BJ (cell line): ENCODE data around the gene MOGAT1. TPM values are rescaled to one million over a fixed set of nuclear protein-coding genes. Genes with fewer than 3 reads are reported as not detected.

Source experiments
- CTCF ChIA-PET: fragments of 350-600 bp; formaldehyde crosslinking; extraction: SDS; loops from one replicate; lab custom pipeline; 2021; ENCODE audit warnings: antibody characterized with exemption, inconsistent platforms; lab: Yijun Ruan, JAX
- POLR2A ChIA-PET: fragments of 300-600 bp; sonication (Branson Sonifier 250); formaldehyde crosslinking; extraction: SDS; loops from one replicate; lab custom pipeline; 2021; ENCODE audit warnings: antibody characterized with exemption; lab: Charles Lee
- DNase-seq: peaks from one replicate; pipeline ENCODE4 v3.0.0-alpha.2; 2011; ENCODE audit warnings: low read depth
- H3K27me3 ChIP-seq: 2 replicates; pipeline ENCODE4 v1.6.0; 2011; ENCODE audit warnings: low read length; ENCODE audit not compliant: control insufficient read depth, insufficient read depth
- H3K36me3 ChIP-seq: 2 replicates; pipeline ENCODE4 v1.5.1; 2011; ENCODE audit warnings: low read length; ENCODE audit not compliant: control insufficient read depth, insufficient read depth
- H3K4me3 ChIP-seq: 2 replicates; pipeline ENCODE4 v1.5.1; 2011; ENCODE audit warnings: low read depth, mild to moderate bottlenecking, control low read depth, low read length
- CTCF ChIP-seq: IDR thresholded peaks from 2 replicates; pipeline ENCODE4 v1.5.1; 2011; ENCODE audit warnings: low read depth, mild to moderate bottlenecking, control low read depth, inconsistent platforms, low read length, moderate library complexity; ENCODE audit not compliant: insufficient read depth
- polyA plus RNA-seq: library from polyadenylated mRNA; depleted of rRNA; stranded (reverse); fragments of >200 nt; gene quantifications from 2 replicates; pipeline ENCODE4 v1.2.3, GENCODE V29; 2011; rRNA removed

Gene MOGAT1
- polyA plus RNA-seq, 1 experiment: not detected

GRCh38 chr2:222756362-222756831 is 84.9 kb downstream of the MOGAT1 start:
- no peak overlapping the region for H3K4me3 ChIP-seq
- H3K27me3 ChIP-seq: no peaks in the 10 kb centered on the region
- no peak for DNase-seq
- ChIA-PET POLR2A (no interaction called here), CTCF (interaction anchor here (0.9 to 1.5 kb wide), 3 partner anchors 9 to 49 kb away, joined by 3 read pairs; no protein-coding TSS in a partner anchor)
- TF ChIP-seq CTCF: no peak
- no peaks in the 10 kb centered on the region for H3K36me3 ChIP-seq

GRCh38 chr2:222756951-222757650 is 85.6 kb downstream of the MOGAT1 start:
- Histone ChIP-seq H3K36me3 (no peaks in the 10 kb centered on the region), H3K4me3 (no peak overlapping the region), H3K27me3 (no peaks in the 10 kb centered on the region)
- TF ChIP-seq CTCF: no peak
- ChIA-PET CTCF (interaction anchor here (0.9 to 1.5 kb wide), 4 partner anchors 9 to 49 kb away, joined by 3 to 4 read pairs (median 3); no protein-coding TSS in a partner anchor), POLR2A (interaction anchor here (0.6 to 0.9 kb wide), 2 partner anchors 11 to 16 kb away, joined by 3 to 11 read pairs; no protein-coding TSS in a partner anchor)
- DNase-seq: no peak

Other genes with a start within 250 kb of the MOGAT1 start
- not detected in 2 replicates for gene SGPP2, start 247.1 kb upstream of the MOGAT1 start, polyA plus RNA-seq
- gene FARSB, start 15.6 kb upstream of the MOGAT1 start, polyA plus RNA-seq: 16.4 and 30.1 TPM in 2 replicates
- 46.3 and 56.8 TPM in 2 replicates for gene ACSL3, start 189.4 kb downstream of the MOGAT1 start, polyA plus RNA-seq